ENCODE data around the gene TOM1. TPM values are rescaled to one million over a fixed set of nuclear protein-coding genes. Genes with fewer than 3 reads are reported as not detected.

Gene TOM1
- 68.6 TPM for total RNA-seq
- long read RNA-seq, transcript TOM1-210 (15 exons, 2,389 nt), result major isoform, 332 of 449 reads
- long read RNA-seq, transcript TOM1-204 (15 exons, 2,390 nt), result minor isoform, 78 of 449 reads
- long read RNA-seq, partial matches to known transcripts, result 14 of 449 reads
- long read RNA-seq, other reads (novel, unspliced or antisense), result 23 of 449 reads

GRCh38 chr22:35299673-35300499, at the start of gene TOM1:
Gene TOM1, plus strand, starts transcription at chr22:35299894. Its CDS starts 35 bp downstream, at chr22:35299929.
- DNase-seq, result peak; percentile 98
- ATAC-seq (ENCODE audit: poor library complexity), result peak; percentile 96
- intact Hi-C loops (cut with DNase I), result no loop called here

GRCh38 chr22:35250156-35250555, 49.5 kb upstream of the TOM1 start:
- DNase-seq (no peak), ATAC-seq (ENCODE audit: poor library complexity) (no peak)
- intact Hi-C loops (cut with DNase I), result no loop called here

- intact Hi-C loops (cut with DNase I), result no loop called here
- no peak for DNase-seq
- no peak for ATAC-seq (ENCODE audit: poor library complexity)
Observed at GRCh38 chr22:35253946-35254345, 45.7 kb upstream of the TOM1 start.

GRCh38 chr22:35257002-35257320, 42.7 kb upstream of the TOM1 start:
- intact Hi-C loops (cut with DNase I), result no loop called here
- DNase-seq (no peak), ATAC-seq (ENCODE audit: poor library complexity) (peak; percentile 27)

GRCh38 chr22:35257321-35258190, 42.1 kb upstream of the TOM1 start, which contains the start of gene HMGXB4:
Gene HMGXB4, plus strand, starts transcription at chr22:35257493. Its CDS starts 4,898 bp downstream, at chr22:35262391.
- intact Hi-C loops (cut with DNase I), result no loop called here
- ATAC-seq (ENCODE audit: poor library complexity), result peak; percentile 98
- peak; percentile 94 for DNase-seq

- no peak for DNase-seq
- no peak for ATAC-seq (ENCODE audit: poor library complexity)
- intact Hi-C loops (cut with DNase I), result no loop called here
Observed at GRCh38 chr22:35258191-35258988, 41.3 kb upstream of the TOM1 start.

GRCh38 chr22:35264986-35265385, 34.7 kb upstream of the TOM1 start:
- no peak for ATAC-seq (ENCODE audit: poor library complexity)
- intact Hi-C loops (cut with DNase I), result no loop called here
- DNase-seq, result no peak

- intact Hi-C loops (cut with DNase I), result no loop called here
- DNase-seq (no peak), ATAC-seq (ENCODE audit: poor library complexity) (no peak)
Observed at GRCh38 chr22:35266277-35266676, 33.4 kb upstream of the TOM1 start.

- intact Hi-C loops (cut with DNase I), result no loop called here
- DNase-seq (no peak), ATAC-seq (ENCODE audit: poor library complexity) (no peak)
Observed at GRCh38 chr22:35269630-35270029, 30.1 kb upstream of the TOM1 start.

GRCh38 chr22:35274154-35274871, 25.4 kb upstream of the TOM1 start:
- no peak for DNase-seq
- intact Hi-C loops (cut with DNase I), result no loop called here

GRCh38 chr22:35275580-35275979, 24.1 kb upstream of the TOM1 start:
- no peak for ATAC-seq (ENCODE audit: poor library complexity)
- intact Hi-C loops (cut with DNase I), result no loop called here
- no peak for DNase-seq

More at GRCh38 chr22:35274154-35274871, 25.4 kb upstream of the TOM1 start:
- ATAC-seq (ENCODE audit: poor library complexity), result no peak

- ATAC-seq (ENCODE audit: poor library complexity) (no peak), DNase-seq (no peak)
- intact Hi-C loops (cut with DNase I), result no loop called here
Observed at GRCh38 chr22:35276019-35276418, 23.7 kb upstream of the TOM1 start.

GRCh38 chr22:35288116-35288515, 11.6 kb upstream of the TOM1 start:
- intact Hi-C loops (cut with DNase I), result no loop called here
- no peak for DNase-seq
- no peak for ATAC-seq (ENCODE audit: poor library complexity)

- no peak for DNase-seq
- intact Hi-C loops (cut with DNase I), result no loop called here
- no peak for ATAC-seq (ENCODE audit: poor library complexity)
Observed at GRCh38 chr22:35292786-35293185, 6.9 kb upstream of the TOM1 start.

GRCh38 chr22:35296051-35296450, 3.6 kb upstream of the TOM1 start:
- DNase-seq, result no peak
- ATAC-seq (ENCODE audit: poor library complexity), result no peak
- intact Hi-C loops (cut with DNase I), result no loop called here

GRCh38 chr22:35299217-35299672, 449 bp upstream of the TOM1 start:
- ATAC-seq (ENCODE audit: poor library complexity) (peak; percentile 24), DNase-seq (no peak)
- intact Hi-C loops (cut with DNase I), result no loop called here

GRCh38 chr22:35301372-35301874, 1.7 kb downstream of the TOM1 start:
- intact Hi-C loops (cut with DNase I), result no loop called here
- peak; percentile 51 for DNase-seq
- ATAC-seq (ENCODE audit: poor library complexity), result no peak
